ENCODE measurements around the gene CGB8. TPM values are rescaled to one million over a fixed set of nuclear protein-coding genes. Genes with fewer than 3 reads are reported as not detected.

Gene CGB8
- total RNA-seq, 2 donors from 2014 or later = not detected

DNA sequence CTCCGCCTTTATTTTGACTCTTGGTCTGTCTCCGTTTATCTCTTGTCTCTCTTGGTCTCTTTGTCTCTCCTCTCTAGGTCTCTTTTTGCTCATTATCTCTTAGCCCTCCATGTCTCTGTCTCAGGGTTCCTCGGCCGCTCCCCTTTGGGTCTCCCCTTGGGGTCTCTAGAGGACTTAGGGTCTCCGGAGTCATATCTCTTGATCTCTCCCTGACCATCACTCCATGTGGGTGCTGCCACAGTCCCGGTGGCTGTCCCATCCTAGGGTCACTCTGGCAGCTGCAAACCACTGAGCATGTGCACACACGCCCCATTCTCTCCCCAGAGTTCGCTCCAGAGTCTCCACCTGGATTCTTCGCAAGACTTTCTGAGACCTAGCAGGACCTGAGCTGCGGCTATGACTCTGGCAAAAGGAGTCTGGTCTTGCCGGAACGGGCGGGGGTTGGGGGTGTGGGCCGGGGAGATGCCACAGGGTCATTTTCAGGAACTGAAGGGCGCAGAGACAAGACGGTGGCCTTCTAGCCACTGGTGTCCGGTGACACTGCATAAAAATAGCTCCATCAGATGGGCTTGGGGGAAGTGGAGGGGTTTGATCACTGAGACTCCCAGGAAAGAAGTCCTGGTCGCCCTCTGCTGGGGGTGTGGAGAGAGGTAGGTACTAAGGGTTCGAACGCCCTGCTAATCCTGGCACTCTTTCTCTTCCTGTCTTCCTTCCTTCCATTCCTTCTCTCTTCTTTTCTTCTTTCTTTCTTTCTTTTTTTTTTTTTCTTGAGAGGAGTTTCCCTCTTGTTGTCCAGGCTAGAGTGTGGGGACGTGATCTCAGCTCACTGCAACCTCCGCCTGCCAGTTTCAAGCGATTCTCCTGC, 24.8 kb upstream of the CGB8 start:
- peaks cover 4% of the 10 kb centered on the region for H3K9me3 Mint-ChIP-seq
- H3K4me3 Mint-ChIP-seq = peak overlapping the region; percentile 57
- no peak for ATAC-seq
- DNase-seq (ENCODE audit: low spot score) = no peak
- H3K36me3 Mint-ChIP-seq = peaks cover 13% of the 10 kb centered on the region
- peaks cover 36 to 41% of the 10 kb centered on the region in 2 donors for H3K27me3 Mint-ChIP-seq
- H3K27ac Mint-ChIP-seq = no peak overlapping the region
- peaks cover 9 to 11% of the 10 kb centered on the region in 2 donors for H3K4me1 Mint-ChIP-seq (ENCODE audit: low read depth in 2 of 2)

DNA sequence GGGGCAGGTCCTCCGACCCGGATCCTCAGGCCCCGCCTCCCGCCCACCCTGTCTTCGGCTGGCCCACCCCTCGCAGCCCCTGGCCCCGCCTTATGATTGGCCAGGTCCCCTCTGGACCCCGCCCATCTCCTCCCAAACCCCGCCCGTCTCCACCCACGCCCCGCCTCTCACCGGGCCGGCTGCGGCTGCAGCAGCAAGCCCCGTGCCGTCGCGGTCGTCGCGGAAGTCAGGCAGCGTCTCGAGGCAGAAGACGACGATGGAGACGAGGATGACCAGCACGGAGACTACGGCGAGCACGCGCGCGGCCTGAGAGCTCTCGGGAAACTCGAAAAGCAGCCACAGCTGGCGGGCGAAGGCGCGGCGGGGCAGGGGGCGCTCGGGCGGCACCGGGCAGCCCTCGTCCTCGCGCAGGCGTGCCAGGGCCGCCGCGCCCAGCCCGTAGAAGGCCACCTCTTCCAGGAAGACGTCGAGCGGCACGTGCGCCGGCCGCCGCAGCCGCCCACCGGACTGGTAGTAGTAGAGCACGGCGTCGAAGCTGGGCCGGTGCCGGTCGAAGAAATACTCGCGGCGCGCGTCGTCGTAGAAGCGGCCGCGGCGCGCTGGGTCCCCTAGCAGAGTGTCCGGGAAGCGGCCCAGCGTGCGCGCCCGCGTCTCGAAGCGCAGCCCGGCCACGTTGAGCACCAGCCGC, 23.1 kb upstream of the CGB8 start:
- Mint-ChIP-seq H3K27me3 (peaks cover 45 to 53% of the 10 kb centered on the region in 2 donors), H3K4me3 (no peak overlapping the region), H3K9me3 (peaks cover 4% of the 10 kb centered on the region), H3K36me3 (peaks cover 13% of the 10 kb centered on the region), H3K27ac (no peak overlapping the region), H3K4me1 (ENCODE audit: low read depth in 2 of 2) (peaks cover 9 to 11% of the 10 kb centered on the region in 2 donors)
- ATAC-seq = peak in 1 of 2 donors; percentile 54
- DNase-seq (ENCODE audit: low spot score) = no peak

DNA sequence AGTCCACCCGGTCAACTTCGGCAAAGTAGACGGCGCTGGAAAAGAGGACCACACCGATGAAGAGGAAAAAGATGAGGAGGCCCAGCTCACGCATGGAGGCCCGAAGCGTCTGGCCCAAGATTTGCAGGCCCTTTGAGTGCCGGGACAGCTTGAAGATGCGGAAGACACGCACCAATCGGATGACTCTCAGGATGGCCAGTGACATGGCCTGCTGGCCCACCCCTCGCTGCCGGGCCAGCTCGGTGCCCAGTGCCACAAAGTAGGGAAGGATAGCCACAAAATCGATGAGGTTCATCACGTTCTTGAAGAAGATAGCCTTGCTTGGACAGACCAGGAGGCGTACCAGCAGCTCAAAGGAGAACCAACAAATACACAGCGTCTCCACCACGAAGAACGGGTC, 21.5 kb upstream of the CGB8 start:
- Mint-ChIP-seq H3K9me3 (peaks cover 4% of the 10 kb centered on the region), H3K4me1 (ENCODE audit: low read depth in 2 of 2) (peaks cover 11 to 12% of the 10 kb centered on the region in 2 donors), H3K27ac (no peak overlapping the region), H3K4me3 (no peak overlapping the region), H3K36me3 (peaks cover 13% of the 10 kb centered on the region), H3K27me3 (peaks cover 52 to 69% of the 10 kb centered on the region in 2 donors)
- DNase-seq (ENCODE audit: low spot score) (no peak), ATAC-seq (no peak)

DNA sequence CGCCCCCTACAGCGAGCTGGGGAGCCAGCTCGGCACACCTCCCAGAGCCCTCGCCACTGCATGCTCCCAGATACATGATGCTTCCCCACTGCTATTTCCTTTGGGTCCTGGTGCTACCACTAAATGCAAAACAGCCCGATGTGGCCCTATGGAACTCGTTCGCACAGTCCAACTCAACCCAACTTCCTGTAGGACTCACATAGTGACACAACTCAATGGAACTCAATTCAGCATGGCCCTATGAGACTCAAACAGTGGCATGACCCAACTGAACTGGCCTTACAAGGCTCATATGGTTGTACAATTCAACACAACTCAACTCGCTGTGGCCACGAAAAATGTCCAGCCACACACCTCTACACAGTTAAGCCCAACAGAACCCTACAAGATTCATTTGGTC, 20.1 kb upstream of the CGB8 start:
- ATAC-seq (no peak), DNase-seq (ENCODE audit: low spot score) (no peak)
- Mint-ChIP-seq H3K4me3 (no peak overlapping the region), H3K27ac (no peak overlapping the region), H3K27me3 (peaks cover 48 to 67% of the 10 kb centered on the region in 2 donors), H3K4me1 (ENCODE audit: low read depth in 2 of 2) (peaks cover 11 to 13% of the 10 kb centered on the region in 2 donors), H3K9me3 (peaks cover 4% of the 10 kb centered on the region), H3K36me3 (peaks cover 13% of the 10 kb centered on the region)

DNA sequence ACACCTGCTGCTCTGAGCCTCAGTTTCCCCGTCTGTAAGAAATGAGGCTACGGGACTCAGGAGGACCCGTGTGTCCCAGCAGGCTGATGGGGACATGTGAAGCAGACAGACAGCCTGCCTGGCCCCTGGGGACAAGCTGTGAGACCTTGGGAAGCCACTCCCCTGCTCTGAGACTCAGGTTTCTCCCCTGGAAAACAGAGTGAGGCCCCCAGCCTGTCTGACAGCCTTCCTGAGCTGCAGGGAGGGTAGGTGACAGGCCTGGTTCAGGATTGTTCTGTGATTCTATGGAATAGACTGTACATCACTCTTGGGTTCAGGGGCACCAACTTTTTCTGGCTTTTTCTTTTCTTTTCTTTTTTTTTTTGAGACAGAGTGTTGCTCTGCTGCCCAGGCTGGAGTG, 18.6 kb upstream of the CGB8 start:
- ATAC-seq = no peak
- no peak for DNase-seq (ENCODE audit: low spot score)
- peaks cover 41 to 52% of the 10 kb centered on the region in 2 donors for H3K27me3 Mint-ChIP-seq
- H3K27ac Mint-ChIP-seq = no peak overlapping the region
- H3K4me3 Mint-ChIP-seq = no peak overlapping the region
- H3K36me3 Mint-ChIP-seq = peaks cover 1% of the 10 kb centered on the region
- H3K4me1 Mint-ChIP-seq (ENCODE audit: low read depth in 2 of 2) = peaks cover under 1 to 4% of the 10 kb centered on the region in 2 donors
- peaks cover 4% of the 10 kb centered on the region for H3K9me3 Mint-ChIP-seq

DNA sequence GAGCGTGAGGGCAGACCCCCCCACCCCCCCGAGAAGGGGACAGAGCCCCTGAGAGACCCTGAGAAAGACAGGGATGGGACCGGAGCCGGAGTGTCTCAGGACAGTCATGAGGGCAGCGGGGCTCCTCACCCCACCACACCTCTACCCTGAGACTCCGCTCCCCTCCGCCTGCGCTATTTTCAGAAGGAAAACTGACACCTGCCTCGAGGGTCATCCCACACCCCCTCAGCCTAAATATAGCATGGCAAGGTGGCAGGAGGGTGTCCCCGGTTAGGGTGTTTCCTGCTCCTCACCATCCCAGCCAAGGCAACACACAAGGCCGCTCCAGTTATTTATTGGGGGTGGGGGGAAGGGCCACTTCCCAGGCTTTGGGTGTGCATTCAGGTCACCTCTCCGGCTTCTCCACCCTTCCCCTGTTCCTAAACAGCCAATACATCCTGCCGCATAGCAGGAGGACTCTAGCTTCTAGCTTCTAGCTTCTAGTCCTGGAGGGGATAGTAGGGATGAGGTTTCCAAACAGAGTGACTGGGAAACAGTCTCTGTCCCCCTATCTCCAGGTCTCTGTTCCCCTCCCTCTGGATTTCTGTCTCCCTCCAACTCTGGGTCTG, 17.1 kb upstream of the CGB8 start:
- ATAC-seq (no peak), DNase-seq (ENCODE audit: low spot score) (no peak)
- Mint-ChIP-seq H3K4me3 (no peak overlapping the region), H3K27me3 (peaks cover 40 to 54% of the 10 kb centered on the region in 2 donors), H3K4me1 (ENCODE audit: low read depth in 2 of 2) (peaks cover 0 to 7% of the 10 kb centered on the region in 2 donors), H3K36me3 (no peaks in the 10 kb centered on the region), H3K9me3 (peaks cover 4% of the 10 kb centered on the region), H3K27ac (no peak overlapping the region)

DNA sequence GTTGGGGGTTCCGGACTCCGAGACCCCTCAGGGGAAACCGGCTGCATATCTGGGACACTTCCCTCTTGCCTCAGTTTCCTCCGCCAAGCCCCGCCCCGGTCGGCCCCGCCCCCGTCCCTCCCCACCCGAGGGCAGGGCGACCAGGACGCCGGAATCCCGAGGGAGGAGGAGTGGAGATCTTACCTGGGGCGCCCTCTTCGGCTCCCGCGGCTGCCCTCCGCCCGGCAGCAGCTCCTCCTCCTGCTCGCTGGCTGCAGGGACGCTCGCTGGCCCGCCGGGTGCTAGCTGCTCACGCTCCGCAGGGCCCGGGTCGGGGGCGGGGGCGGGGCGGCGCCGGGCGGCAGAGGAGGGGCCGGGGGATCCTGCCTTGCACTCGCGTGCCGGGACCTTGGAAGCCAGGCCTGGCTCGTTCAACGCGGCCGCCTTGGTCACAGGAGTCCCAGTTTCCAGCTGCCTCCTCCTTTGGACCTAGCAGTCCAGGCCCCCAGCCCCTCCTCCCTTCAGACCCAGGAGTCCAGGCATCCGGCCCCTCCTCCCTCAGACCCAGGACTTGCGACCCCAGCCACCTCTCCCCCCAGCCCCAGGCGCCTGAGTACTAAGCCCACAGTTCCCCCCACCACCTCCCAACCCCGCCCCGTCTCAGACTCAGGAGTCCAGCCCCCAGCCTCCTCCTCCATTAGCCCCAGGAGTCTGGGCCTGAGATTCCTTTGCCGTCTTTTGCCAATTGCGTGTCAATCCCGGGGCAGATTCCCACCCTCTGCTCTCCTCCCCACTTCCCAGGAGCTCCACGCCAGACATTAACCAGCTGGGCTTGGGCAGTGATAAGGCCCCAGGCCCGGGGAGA, 16.1 kb upstream of the CGB8 start, which contains the start of gene NTF4:
Gene NTF4, minus strand, starts transcription at position 51 of the 844 bp plus-strand sequence. CDS start 2,821 bp downstream, outside the sequence.
- no peaks in the 10 kb centered on the region for H3K36me3 Mint-ChIP-seq
- peaks cover 4% of the 10 kb centered on the region for H3K9me3 Mint-ChIP-seq
- DNase-seq (ENCODE audit: low spot score) (no peak), ATAC-seq (no peak)
- H3K4me3 Mint-ChIP-seq = no peak within 1 kb of the TSS
- peaks cover 39 to 53% of the 10 kb centered on the region in 2 donors for H3K27me3 Mint-ChIP-seq
- no peak within 1 kb of the TSS for H3K27ac Mint-ChIP-seq
- H3K4me1 Mint-ChIP-seq (ENCODE audit: low read depth in 2 of 2) = peaks cover 0 to 7% of the 10 kb centered on the region in 2 donors

DNA sequence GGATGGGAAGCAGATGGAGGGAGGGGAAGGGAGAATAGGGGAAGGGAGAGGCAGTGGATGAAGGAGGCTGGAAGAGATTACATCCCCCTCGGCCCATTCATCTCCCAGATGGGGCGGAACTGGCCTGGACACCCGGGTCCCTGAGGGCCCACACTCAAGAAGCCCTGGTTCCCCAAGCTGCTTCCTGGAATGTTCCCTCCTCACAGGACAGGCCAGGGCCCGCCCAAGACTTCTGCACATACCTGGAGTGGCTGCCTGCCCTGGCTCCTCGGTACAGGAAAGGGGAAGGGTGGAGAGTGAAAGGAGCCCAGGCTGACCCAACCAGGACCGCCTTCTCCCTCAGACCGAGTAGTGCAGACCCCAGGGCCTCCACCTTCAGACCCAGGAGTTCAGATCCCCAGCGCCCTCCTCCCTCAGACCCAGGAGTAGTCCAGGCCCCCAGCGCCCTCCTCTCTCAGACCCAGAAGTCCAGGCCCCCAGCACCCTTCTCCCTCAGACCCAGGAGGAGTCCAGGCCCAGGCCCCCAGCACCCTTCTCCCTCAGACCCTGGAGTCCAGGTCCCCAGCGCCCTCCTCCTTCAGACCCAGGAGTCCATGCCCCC, 15.2 kb upstream of the CGB8 start:
- no peak overlapping the region for H3K4me3 Mint-ChIP-seq
- peaks cover 36 to 50% of the 10 kb centered on the region in 2 donors for H3K27me3 Mint-ChIP-seq
- H3K27ac Mint-ChIP-seq = no peak overlapping the region
- DNase-seq (ENCODE audit: low spot score) (no peak), ATAC-seq (no peak)
- H3K9me3 Mint-ChIP-seq = no peaks in the 10 kb centered on the region
- no peaks in the 10 kb centered on the region for H3K36me3 Mint-ChIP-seq
- H3K4me1 Mint-ChIP-seq (ENCODE audit: low read depth in 2 of 2) = peaks cover 0 to 7% of the 10 kb centered on the region in 2 donors

DNA sequence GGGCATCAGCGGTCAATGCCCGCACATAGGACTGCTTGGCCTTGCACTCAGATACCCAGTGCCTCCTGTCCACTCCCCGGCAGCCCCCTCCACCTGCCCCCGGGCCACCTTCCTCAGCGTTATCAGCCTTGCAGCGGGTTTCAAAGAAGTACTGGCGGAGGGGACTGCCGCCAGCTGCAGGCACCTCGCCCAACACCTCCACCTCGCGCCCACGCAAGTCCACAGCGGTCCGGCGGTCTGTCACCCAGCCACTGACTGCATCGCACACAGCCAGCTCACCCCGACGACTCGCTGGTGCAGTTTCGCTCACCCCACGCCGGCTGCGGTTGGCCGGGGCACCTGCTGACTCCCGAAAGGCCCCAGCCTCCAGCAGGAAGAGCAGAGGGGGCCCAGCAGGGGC, 12.5 kb upstream of the CGB8 start:
- DNase-seq (ENCODE audit: low spot score) (peak; percentile 67), ATAC-seq (peak; percentile 61 to 82)
- Mint-ChIP-seq H3K9me3 (no peaks in the 10 kb centered on the region), H3K27ac (no peak overlapping the region), H3K36me3 (no peaks in the 10 kb centered on the region), H3K4me1 (ENCODE audit: low read depth in 2 of 2) (peaks cover 15 to 20% of the 10 kb centered on the region in 2 donors), H3K4me3 (no peak overlapping the region), H3K27me3 (peaks cover 32 to 45% of the 10 kb centered on the region in 2 donors)

DNA sequence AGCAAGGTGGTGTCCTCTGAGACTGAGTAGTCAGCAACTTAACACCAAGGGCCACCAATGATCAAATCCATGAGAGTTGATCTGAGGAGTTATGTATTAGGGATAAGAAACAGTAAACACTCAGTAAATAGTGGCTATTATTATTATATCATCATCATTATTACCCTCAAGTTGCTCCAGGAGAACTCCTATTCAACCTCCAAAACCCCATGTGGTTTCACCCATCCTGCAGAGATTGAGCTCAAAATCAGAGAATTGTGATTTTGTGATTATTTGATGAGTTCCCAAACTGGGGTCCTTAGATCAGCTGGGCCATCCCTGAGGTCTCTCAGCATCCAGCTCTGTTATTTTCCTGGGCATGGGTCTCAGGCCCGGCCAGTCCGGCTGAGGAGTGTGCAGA, 12.1 kb upstream of the CGB8 start:
- no peaks in the 10 kb centered on the region for H3K36me3 Mint-ChIP-seq
- peaks cover 15 to 20% of the 10 kb centered on the region in 2 donors for H3K4me1 Mint-ChIP-seq (ENCODE audit: low read depth in 2 of 2)
- no peak overlapping the region for H3K4me3 Mint-ChIP-seq
- no peak overlapping the region for H3K27ac Mint-ChIP-seq
- H3K27me3 Mint-ChIP-seq = peaks cover 31 to 41% of the 10 kb centered on the region in 2 donors
- DNase-seq (ENCODE audit: low spot score) (no peak), ATAC-seq (no peak)
- no peaks in the 10 kb centered on the region for H3K9me3 Mint-ChIP-seq

DNA sequence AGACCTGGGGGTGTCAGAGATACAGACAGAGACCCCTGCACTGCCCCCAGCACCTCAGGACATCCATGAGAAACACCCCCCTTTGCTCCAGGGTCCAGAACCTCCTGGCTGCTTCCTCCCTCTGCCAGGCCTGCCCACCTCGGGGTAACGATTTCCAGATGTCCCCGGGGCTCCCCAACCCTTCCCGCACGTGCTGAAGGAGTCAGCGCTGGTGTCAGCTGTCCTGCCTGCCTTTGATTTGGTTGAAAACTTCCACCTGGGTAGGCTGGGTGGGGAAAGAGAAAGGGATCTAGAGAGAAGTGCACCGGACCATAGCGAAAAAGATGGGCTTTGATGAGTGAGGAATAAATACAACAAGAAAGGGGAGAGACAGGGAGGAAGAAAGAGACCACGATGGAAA, 10.1 kb upstream of the CGB8 start:
- peaks cover 25 to 32% of the 10 kb centered on the region in 2 donors for H3K27me3 Mint-ChIP-seq
- no peak for DNase-seq (ENCODE audit: low spot score)
- no peak overlapping the region for H3K4me3 Mint-ChIP-seq
- no peak for ATAC-seq
- no peaks in the 10 kb centered on the region for H3K9me3 Mint-ChIP-seq
- H3K36me3 Mint-ChIP-seq = no peaks in the 10 kb centered on the region
- no peak overlapping the region for H3K27ac Mint-ChIP-seq
- H3K4me1 Mint-ChIP-seq (ENCODE audit: low read depth in 2 of 2) = peaks cover 15% of the 10 kb centered on the region in 2 donors

DNA sequence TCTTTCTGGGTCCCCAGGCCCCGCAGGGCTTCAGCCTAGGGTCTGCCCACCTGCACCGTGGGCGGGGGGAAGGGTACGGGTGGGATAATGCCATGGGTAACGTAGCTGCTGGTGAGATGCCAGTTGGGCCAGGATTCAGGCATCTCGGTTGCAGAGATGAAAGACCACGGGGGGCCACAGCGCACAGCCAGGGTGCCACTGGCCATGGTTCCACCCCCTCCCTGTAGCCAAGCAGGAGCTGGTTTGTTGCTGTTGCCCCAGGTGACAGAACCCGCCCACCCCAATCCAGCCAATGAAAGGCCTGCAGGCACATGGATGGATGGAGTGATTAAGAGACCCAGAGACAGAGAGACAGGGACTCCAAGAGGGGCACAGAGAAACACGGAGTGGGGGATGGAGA, 9.7 kb upstream of the CGB8 start:
- Mint-ChIP-seq H3K27me3 (peaks cover 25 to 32% of the 10 kb centered on the region in 2 donors), H3K9me3 (no peaks in the 10 kb centered on the region), H3K27ac (no peak overlapping the region), H3K36me3 (no peaks in the 10 kb centered on the region), H3K4me1 (ENCODE audit: low read depth in 2 of 2) (peaks cover 15% of the 10 kb centered on the region in 2 donors), H3K4me3 (no peak overlapping the region)
- ATAC-seq (no peak), DNase-seq (ENCODE audit: low spot score) (no peak)

Data from natural killer cell treated with Interleukin-12 subunit alpha and Interleukin-12 subunit beta and Interleukin-15 and Interleukin-18, amount 100 ng/mL, for 72 hours (primary cell).